Measurements from ENCODE around the gene RPLP1.

Gene RPLP1

DNA sequence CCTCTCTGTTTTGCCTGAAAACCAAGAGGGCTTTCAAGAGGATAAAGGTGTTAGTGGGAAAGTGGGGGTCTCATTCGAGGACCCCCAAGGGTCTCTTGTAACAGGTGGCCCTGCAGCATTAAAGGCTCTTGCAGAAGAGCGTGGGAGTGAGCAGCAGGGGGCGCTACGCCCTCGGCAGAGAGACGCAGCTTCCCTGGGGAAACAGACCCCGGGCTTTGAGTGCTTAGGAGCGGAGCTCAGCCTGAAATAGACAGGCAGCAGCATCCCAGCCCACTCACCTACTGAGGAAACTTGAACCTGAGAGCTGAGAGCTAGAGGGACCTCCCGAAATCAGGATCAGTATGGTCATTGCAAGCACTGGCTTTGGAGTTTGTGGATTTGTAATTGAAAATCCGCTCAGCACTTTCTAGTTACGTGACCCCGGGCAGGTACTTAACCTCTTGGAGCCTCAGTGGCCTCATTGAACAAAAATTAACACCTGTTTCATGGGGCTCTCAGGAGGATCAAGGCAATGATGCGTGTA is 25.7 kb downstream of the RPLP1 start:
- Histone ChIP-seq H3K27ac (replicated peaks) (no peak overlapping the region), H3K4me3 (replicated peaks; ENCODE audit: insufficient read depth, low read length) (no peak overlapping the region), H3K27me3 (ENCODE audit: insufficient read depth, poor library complexity, severe bottlenecking) (no peaks in the 10 kb centered on the region)
- DNase-seq (ENCODE audit: low read depth in 1 of 2, low spot score in 1 of 2) = peak; percentile 36 to 37
- TF ChIP-seq POLR2AphosphoS5 (IDR thresholded peaks at IDR 0.05; ENCODE audit: low read depth) = no peak
- no peak for TF ChIP-seq SPI1 (IDR thresholded peaks at IDR 0.05; ENCODE audit: borderline replicate concordance, low read depth)
- no peak for TF ChIP-seq REST (IDR thresholded peaks at IDR 0.05; ENCODE audit: insufficient replicate concordance, low read depth)
- TF ChIP-seq, protein P1, sequence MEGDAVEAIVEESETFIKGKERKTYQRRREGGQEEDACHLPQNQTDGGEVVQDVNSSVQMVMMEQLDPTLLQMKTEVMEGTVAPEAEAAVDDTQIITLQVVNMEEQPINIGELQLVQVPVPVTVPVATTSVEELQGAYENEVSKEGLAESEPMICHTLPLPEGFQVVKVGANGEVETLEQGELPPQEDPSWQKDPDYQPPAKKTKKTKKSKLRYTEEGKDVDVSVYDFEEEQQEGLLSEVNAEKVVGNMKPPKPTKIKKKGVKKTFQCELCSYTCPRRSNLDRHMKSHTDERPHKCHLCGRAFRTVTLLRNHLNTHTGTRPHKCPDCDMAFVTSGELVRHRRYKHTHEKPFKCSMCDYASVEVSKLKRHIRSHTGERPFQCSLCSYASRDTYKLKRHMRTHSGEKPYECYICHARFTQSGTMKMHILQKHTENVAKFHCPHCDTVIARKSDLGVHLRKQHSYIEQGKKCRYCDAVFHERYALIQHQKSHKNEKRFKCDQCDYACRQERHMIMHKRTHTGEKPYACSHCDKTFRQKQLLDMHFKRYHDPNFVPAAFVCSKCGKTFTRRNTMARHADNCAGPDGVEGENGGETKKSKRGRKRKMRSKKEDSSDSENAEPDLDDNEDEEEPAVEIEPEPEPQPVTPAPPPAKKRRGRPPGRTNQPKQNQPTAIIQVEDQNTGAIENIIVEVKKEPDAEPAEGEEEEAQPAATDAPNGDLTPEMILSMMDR (IDR thresholded peaks at IDR 0.05; ENCODE audit: insufficient read depth, low read length) = peak; percentile 79
- TF ChIP-seq GABPA (IDR thresholded peaks at IDR 0.05; ENCODE audit: low read depth) = no peak

- DNase-seq (ENCODE audit: low read depth in 1 of 2, low spot score in 1 of 2) = no peak
- no peak overlapping the region for H3K4me3 ChIP-seq (replicated peaks; ENCODE audit: insufficient read depth, low read length)
- no peak overlapping the region for H3K27ac ChIP-seq (replicated peaks)
- no peaks in the 10 kb centered on the region for H3K27me3 ChIP-seq (ENCODE audit: insufficient read depth, poor library complexity, severe bottlenecking)
- TF ChIP-seq POLR2AphosphoS5 (IDR thresholded peaks at IDR 0.05; ENCODE audit: low read depth) (no peak), GABPA (IDR thresholded peaks at IDR 0.05; ENCODE audit: low read depth) (no peak), REST (IDR thresholded peaks at IDR 0.05; ENCODE audit: insufficient replicate concordance, low read depth) (no peak), SPI1 (IDR thresholded peaks at IDR 0.05; ENCODE audit: borderline replicate concordance, low read depth) (no peak)
- TF ChIP-seq, protein P1 (IDR thresholded peaks at IDR 0.05; ENCODE audit: insufficient read depth, low read length) = no peak
Observed at GRCh38 chr15:69479081-69479480, 26.5 kb downstream of the RPLP1 start.

GRCh38 chr15:69479971-69480370 is 27.4 kb downstream of the RPLP1 start:
- no peaks in the 10 kb centered on the region for H3K27me3 ChIP-seq (ENCODE audit: insufficient read depth, poor library complexity, severe bottlenecking)
- no peak for DNase-seq (ENCODE audit: low read depth in 1 of 2, low spot score in 1 of 2)

More at GRCh38 chr15:69479971-69480370, 27.4 kb downstream of the RPLP1 start:
- TF ChIP-seq, protein P1 (IDR thresholded peaks at IDR 0.05; ENCODE audit: insufficient read depth, low read length) = no peak
- TF ChIP-seq REST (IDR thresholded peaks at IDR 0.05; ENCODE audit: insufficient replicate concordance, low read depth) (no peak), SPI1 (IDR thresholded peaks at IDR 0.05; ENCODE audit: borderline replicate concordance, low read depth) (no peak), POLR2AphosphoS5 (IDR thresholded peaks at IDR 0.05; ENCODE audit: low read depth) (no peak), GABPA (IDR thresholded peaks at IDR 0.05; ENCODE audit: low read depth) (no peak)
- Histone ChIP-seq H3K27ac (replicated peaks) (no peak overlapping the region), H3K4me3 (replicated peaks; ENCODE audit: insufficient read depth, low read length) (no peak overlapping the region)
